Activated naive CD8-positive, alpha-beta T cell treated with anti-CD3 and anti-CD28 coated beads for 36 hours (primary cell): ENCODE results near the gene PPP6C. TPM values are rescaled to one million over a fixed set of nuclear protein-coding genes. Genes with fewer than 3 reads are reported as not detected.
"Not testable (repeated sequence)": the region's sequence is repeated elsewhere in the genome, so short reads cannot be mapped to it uniquely, and the experiment has no call there.

ENCODE experiments used
- DNase-seq: peaks from one replicate; pipeline ENCODE4 v3.0.0; 2021
- H3K27ac Mint-ChIP-seq: one replicate; pipeline ENCODE4 v1.8.0; 2022; ENCODE audit warnings: mild to moderate bottlenecking, moderate library complexity, mixed read lengths
- H3K27me3 Mint-ChIP-seq: one replicate; pipeline ENCODE4 v1.8.0; 2022; ENCODE audit warnings: mild to moderate bottlenecking, mixed read lengths
- H3K36me3 Mint-ChIP-seq: one replicate; pipeline ENCODE4 v1.8.0; 2021; ENCODE audit warnings: mild to moderate bottlenecking, mixed read lengths
- H3K4me1 Mint-ChIP-seq: one replicate; pipeline ENCODE4 v1.8.0; 2021; ENCODE audit warnings: mixed read lengths
- H3K4me3 Mint-ChIP-seq: one replicate; pipeline ENCODE4 v1.8.0; 2022; ENCODE audit warnings: mild to moderate bottlenecking, moderate library complexity, mixed read lengths
- H3K9me3 Mint-ChIP-seq: one replicate; pipeline ENCODE4 v1.8.0; 2022; ENCODE audit warnings: mixed read lengths
- total RNA-seq, 2 experiments: library from RNA; stranded (reverse); gene quantifications; one replicate each; pipeline ENCODE4 v1.2.3, GENCODE V29; 2021

Gene PPP6C
- total RNA-seq, 2 experiments from 2014 or later, result 47.6 to 48.8 TPM

DNA sequence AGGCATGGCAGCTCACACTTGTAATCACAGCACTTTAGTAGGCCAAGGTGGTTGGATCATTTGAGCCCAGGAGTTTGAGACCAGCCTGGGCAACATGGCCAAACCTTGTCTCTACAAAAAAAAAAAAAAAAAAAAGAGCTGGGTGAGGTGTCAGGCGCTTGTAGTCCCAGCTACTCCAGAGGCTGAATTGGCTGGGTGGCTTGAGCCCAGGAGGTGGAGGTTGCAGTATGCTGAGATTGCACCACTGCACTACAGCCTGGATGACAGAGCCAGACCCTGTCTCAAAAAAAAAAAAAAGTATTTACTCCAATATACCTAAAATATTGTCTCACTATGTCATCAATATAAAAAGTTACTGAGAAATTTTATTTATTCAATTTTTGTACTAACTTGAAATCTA, 49.0 kb downstream of the PPP6C start:
- Mint-ChIP-seq H3K4me3 (no peak overlapping the region), H3K4me1 (peaks cover 21% of the 10 kb centered on the region), H3K27me3 (no peaks in the 10 kb centered on the region), H3K36me3 (peaks cover 4% of the 10 kb centered on the region), H3K27ac (no peak overlapping the region), H3K9me3 (no peaks in the 10 kb centered on the region)
- no peak for DNase-seq

DNA sequence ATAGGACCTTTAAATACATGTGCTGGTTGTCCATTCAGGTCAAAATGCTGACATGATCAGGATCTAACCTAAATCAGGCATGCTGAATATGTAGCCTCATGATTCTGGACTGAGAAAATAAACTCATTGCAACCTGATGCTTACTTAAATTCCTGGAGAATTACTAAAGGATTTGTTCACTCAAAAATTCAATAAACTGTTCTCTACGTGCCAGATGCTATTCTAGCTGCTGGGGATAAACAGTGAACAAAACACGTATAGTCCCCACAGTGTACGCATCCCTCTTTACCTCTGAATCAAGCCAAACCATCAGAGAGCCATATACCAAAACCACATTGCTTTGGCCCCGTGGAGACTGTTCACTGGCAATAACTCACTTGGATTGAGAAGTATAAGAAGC, 52.4 kb downstream of the PPP6C start:
- Mint-ChIP-seq H3K4me3 (no peak overlapping the region), H3K4me1 (peaks cover 25% of the 10 kb centered on the region), H3K9me3 (peaks cover 11% of the 10 kb centered on the region), H3K27me3 (no peaks in the 10 kb centered on the region), H3K27ac (no peak overlapping the region), H3K36me3 (peaks cover 15% of the 10 kb centered on the region)
- no peak for DNase-seq

DNA sequence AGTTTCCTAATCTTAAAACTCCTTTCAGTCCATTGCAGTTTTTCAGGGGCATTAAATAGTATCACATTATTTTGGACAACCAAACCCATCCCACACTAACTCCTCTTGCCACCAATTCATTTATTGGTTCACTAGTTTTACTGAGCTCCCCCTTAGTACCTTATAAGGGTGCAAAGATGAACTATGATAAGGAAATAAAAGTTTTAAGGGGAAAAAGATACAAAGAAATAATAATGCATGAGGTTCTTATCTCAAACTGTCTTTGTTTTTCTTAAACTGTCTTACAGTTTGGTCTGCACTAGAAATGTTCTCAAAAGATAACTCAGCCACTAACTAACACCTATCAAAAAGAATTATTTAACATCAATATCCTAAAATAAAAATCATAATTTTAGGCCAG, 54.6 kb downstream of the PPP6C start:
- H3K4me3 Mint-ChIP-seq, result no peak overlapping the region
- no peak for DNase-seq
- no peak overlapping the region for H3K27ac Mint-ChIP-seq
- H3K27me3 Mint-ChIP-seq, result no peaks in the 10 kb centered on the region
- peaks cover 11% of the 10 kb centered on the region for H3K9me3 Mint-ChIP-seq
- peaks cover 17% of the 10 kb centered on the region for H3K4me1 Mint-ChIP-seq
- peaks cover 15% of the 10 kb centered on the region for H3K36me3 Mint-ChIP-seq

DNA sequence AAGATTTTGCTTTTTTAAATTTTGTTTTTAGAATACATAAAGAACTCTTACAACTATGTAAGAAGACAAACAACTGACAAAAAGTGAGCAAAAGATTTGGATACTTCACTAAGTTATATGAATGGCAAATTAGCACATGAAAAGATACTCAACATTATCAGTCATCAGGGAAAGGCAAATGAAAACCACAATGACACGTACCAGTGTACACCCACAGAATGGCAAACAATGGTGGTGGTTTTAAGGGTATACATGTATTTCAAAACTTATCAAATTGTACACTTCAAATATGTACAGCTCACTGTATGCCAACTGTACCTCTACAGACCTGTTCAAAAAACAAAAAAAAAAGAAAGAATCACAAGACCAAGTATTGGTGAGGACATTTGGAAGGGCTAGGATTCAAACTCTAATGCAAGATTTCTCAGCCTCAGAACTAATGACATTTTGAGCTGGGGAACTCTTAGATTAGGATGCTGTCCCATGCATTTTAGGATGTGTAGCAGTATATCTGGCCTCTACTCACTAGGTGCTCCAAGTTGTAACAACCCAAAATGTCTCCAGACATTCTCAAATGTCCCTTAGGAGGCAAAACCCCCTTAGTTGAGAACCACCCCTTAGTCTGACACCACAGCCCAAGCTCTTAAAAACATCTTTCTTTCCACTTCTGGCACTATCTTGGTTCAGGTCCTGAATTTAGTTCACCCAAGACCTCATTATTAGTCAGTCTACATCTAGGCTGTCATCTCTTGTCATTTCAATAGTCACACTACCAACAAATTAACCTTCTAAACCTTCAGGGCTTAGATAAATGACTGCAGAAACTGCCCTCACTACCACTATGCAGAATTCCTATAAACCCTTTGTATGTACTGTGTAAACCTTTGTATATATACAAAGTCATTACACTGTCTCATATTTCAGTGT, 55.9 kb downstream of the PPP6C start:
- Mint-ChIP-seq H3K9me3 (peaks cover 11% of the 10 kb centered on the region), H3K36me3 (peaks cover 11% of the 10 kb centered on the region), H3K27me3 (no peaks in the 10 kb centered on the region), H3K27ac (peak overlapping the region; percentile 30), H3K4me1 (peaks cover 13% of the 10 kb centered on the region), H3K4me3 (no peak overlapping the region)
- DNase-seq, result no peak

GRCh38 chr9:125131778-125132177, 57.8 kb downstream of the PPP6C start:
- Mint-ChIP-seq H3K27ac (no peak overlapping the region), H3K4me1 (peaks cover 17% of the 10 kb centered on the region), H3K9me3 (peaks cover 11% of the 10 kb centered on the region), H3K27me3 (no peaks in the 10 kb centered on the region), H3K4me3 (no peak overlapping the region), H3K36me3 (peaks cover 11% of the 10 kb centered on the region)
- no peak for DNase-seq

GRCh38 chr9:125126019-125126746, 63.4 kb downstream of the PPP6C start:
- Mint-ChIP-seq H3K27ac (peak overlapping the region; percentile 87), H3K9me3 (peaks cover 3% of the 10 kb centered on the region), H3K27me3 (no peaks in the 10 kb centered on the region), H3K36me3 (peaks cover 12% of the 10 kb centered on the region), H3K4me3 (no peak overlapping the region), H3K4me1 (peaks cover 27% of the 10 kb centered on the region)
- DNase-seq, result peak; percentile 75

GRCh38 chr9:125125523-125125922, 64.1 kb downstream of the PPP6C start:
- no peaks in the 10 kb centered on the region for H3K27me3 Mint-ChIP-seq
- H3K36me3 Mint-ChIP-seq, result peaks cover 12% of the 10 kb centered on the region
- peaks cover 32% of the 10 kb centered on the region for H3K4me1 Mint-ChIP-seq
- no peak for DNase-seq
- H3K9me3 Mint-ChIP-seq, result peaks cover 3% of the 10 kb centered on the region
- H3K27ac Mint-ChIP-seq, result peak overlapping the region; percentile 87
- H3K4me3 Mint-ChIP-seq, result no peak overlapping the region

DNA sequence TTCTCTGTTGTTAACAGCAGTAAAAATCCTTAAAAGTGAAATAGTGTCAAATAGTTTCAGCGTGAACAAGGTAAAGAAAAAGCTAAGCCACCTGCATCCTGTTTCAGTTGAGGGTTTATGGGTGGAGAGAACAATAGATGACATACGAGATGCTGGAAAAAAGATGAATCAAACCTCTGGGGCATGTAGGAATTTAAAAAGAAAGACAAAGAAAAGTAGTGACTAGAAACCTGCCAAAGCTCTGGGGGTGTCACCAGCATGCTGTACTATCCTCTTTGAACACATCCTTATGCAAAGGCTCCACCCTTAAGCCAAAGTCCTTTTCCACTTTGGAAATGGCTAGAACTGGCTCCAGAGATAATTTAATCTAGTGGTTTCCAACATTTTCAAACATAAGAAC, 68.5 kb downstream of the PPP6C start:
- H3K4me3 Mint-ChIP-seq, result no peak overlapping the region
- DNase-seq, result no peak
- peaks cover 14% of the 10 kb centered on the region for H3K36me3 Mint-ChIP-seq
- no peaks in the 10 kb centered on the region for H3K27me3 Mint-ChIP-seq
- H3K4me1 Mint-ChIP-seq, result peaks cover 43% of the 10 kb centered on the region
- no peak overlapping the region for H3K27ac Mint-ChIP-seq
- peaks cover 3% of the 10 kb centered on the region for H3K9me3 Mint-ChIP-seq

DNA sequence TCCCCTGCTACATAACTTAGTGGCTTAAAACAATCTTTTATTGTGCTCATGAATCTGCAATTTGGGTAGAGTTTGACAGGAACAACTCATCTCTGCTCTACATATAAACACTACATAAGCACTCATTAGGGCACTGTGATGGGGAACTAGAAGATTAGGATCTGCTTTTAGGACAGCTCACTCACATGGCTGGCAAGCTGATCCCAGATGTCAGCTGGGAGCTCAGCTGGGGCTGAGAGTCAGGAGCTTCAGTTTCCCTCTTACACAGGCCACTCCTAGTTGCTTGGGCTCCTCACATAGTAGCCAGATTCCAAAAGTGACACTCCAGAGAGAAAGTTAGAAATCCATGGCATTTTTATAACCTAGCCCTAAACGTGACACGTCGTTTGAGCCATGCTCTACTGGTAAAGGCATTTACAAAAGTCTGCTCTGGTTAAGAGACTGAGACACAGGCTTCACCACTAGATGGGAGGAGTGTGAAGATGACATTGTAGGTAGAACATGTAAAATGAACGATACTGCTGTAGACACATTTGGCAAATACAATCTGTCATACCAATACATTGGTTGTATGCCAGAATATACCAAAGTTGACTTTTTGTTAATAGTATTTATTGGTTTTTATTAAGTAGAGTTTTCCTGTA, 69.8 kb downstream of the PPP6C start:
- no peak overlapping the region for H3K27ac Mint-ChIP-seq
- no peaks in the 10 kb centered on the region for H3K27me3 Mint-ChIP-seq
- H3K9me3 Mint-ChIP-seq, result no peaks in the 10 kb centered on the region
- DNase-seq, result no peak
- H3K4me3 Mint-ChIP-seq, result no peak overlapping the region
- H3K36me3 Mint-ChIP-seq, result peaks cover 6% of the 10 kb centered on the region
- peaks cover 35% of the 10 kb centered on the region for H3K4me1 Mint-ChIP-seq

DNA sequence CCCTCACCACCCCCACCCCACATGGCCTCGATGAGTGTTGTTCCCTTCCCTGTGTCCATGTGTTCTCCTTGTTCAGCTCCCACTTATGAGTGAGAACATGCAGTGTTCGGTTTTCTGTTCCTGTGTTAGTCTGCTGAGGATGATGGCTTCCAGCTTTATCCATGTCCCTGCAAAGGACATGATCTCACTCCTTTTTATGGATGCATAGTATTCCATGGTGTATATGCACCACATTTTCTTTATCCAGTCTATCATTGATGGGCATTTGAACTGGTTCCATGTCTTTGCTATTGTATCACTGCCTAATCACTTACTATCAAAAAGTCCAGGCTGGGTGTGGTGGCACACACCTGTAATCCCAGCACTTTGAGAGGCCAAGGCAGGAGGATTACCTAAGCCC, 70.9 kb downstream of the PPP6C start:
- not testable (repeated sequence) for H3K4me3 Mint-ChIP-seq, H3K27ac Mint-ChIP-seq, DNase-seq, H3K9me3 Mint-ChIP-seq, H3K36me3 Mint-ChIP-seq, H3K27me3 Mint-ChIP-seq
- H3K4me1 Mint-ChIP-seq, result peaks cover 33% of the 10 kb centered on the region

DNA sequence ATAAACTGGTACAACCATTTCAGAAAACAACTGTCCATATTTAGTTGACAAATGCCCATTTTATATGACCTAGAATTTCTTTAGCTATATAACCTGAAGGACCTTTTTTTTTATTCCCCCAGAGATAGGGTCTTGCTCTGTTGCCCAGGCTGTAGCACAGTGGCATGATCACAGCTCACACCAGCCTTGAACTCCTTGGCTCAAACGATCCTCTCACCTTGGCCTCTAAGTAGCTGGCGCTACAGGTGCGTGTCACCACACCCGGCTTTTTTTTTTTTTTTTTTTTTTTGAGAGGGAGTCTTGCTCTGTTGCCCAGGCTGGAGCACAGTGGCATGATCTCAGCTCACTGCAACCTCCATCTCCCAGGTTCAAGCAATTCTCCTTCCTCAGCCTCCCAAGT, 75.1 kb downstream of the PPP6C start:
- H3K27me3 Mint-ChIP-seq, H3K27ac Mint-ChIP-seq, H3K4me3 Mint-ChIP-seq, DNase-seq: not testable (repeated sequence)
- peaks cover 15% of the 10 kb centered on the region for H3K4me1 Mint-ChIP-seq
- H3K9me3 Mint-ChIP-seq, result peaks cover 10% of the 10 kb centered on the region
- H3K36me3 Mint-ChIP-seq, result peaks cover 22% of the 10 kb centered on the region

- Mint-ChIP-seq H3K36me3 (peaks cover 17% of the 10 kb centered on the region), H3K9me3 (peaks cover 10% of the 10 kb centered on the region), H3K27ac (no peak overlapping the region), H3K4me1 (peaks cover 3% of the 10 kb centered on the region), H3K27me3 (no peaks in the 10 kb centered on the region), H3K4me3 (no peak overlapping the region)
- DNase-seq, result no peak
Observed at GRCh38 chr9:125110464-125110863, 79.1 kb downstream of the PPP6C start.

DNA sequence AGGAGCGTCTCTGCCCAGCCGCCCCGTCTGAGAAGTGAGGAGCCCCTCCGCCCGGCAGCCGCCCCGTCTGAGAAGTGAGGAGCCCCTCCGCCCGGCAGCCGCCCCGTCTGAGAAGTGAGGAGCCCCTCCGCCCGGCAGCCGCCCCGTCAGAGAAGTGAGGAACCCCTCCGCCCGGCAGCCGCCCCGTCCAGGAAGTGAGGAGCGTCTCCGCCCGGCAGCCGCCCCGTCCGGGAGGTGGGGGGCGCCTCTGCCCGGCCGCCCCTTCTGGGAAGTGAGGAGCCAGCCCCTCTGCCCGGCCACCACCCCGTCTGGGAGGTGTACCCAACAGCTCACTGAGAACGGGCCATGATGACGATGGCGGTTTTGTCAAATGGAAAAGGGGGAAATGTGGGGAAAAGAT, 81.1 kb downstream of the PPP6C start:
- DNase-seq, H3K27me3 Mint-ChIP-seq, H3K4me1 Mint-ChIP-seq, H3K27ac Mint-ChIP-seq, H3K4me3 Mint-ChIP-seq: not testable (repeated sequence)
- Mint-ChIP-seq H3K36me3 (peaks cover 17% of the 10 kb centered on the region), H3K9me3 (peaks cover 10% of the 10 kb centered on the region)

- H3K9me3 Mint-ChIP-seq, result no peaks in the 10 kb centered on the region
- no peak overlapping the region for H3K4me3 Mint-ChIP-seq
- H3K27ac Mint-ChIP-seq, result no peak overlapping the region
- peaks cover 5% of the 10 kb centered on the region for H3K4me1 Mint-ChIP-seq
- no peak for DNase-seq
- peaks cover under 1% of the 10 kb centered on the region for H3K36me3 Mint-ChIP-seq
- H3K27me3 Mint-ChIP-seq, result no peaks in the 10 kb centered on the region
Observed at GRCh38 chr9:125106285-125106893, 83.2 kb downstream of the PPP6C start.
